Mesendoderm (in vitro differentiated cells): Measurements from ENCODE around the gene DDX59.

Experiments used
- DNase-seq: peaks from one replicate; pipeline ENCODE4 v3.0.0; 2013
- H2AK5ac ChIP-seq: 2 replicates; pipeline ENCODE4 v1.6.1; 2013; ENCODE audit warnings: low read length, inconsistent platforms
- H2BK120ac ChIP-seq: 2 replicates; pipeline ENCODE4 v1.6.1; 2013; ENCODE audit warnings: low read depth, mild to moderate bottlenecking, low read length, moderate library complexity, mixed read lengths
- H2BK15ac ChIP-seq: replicated peaks from 2 replicates; pipeline ENCODE4 v1.6.1; 2013; ENCODE audit warnings: low read depth, mild to moderate bottlenecking, moderate library complexity
- H2BK5ac ChIP-seq: 2 replicates; pipeline ENCODE4 v1.6.1; 2013; ENCODE audit warnings: low read length, inconsistent platforms
- H3K18ac ChIP-seq: 2 replicates; pipeline ENCODE4 v1.6.1; 2013; ENCODE audit warnings: mild to moderate bottlenecking, low read length, mixed read lengths
- H3K23ac ChIP-seq: one replicate; pipeline ENCODE4 v1.6.1; 2013; ENCODE audit warnings: low read length
- H3K27ac ChIP-seq: 2 replicates; pipeline ENCODE4 v1.5.1; 2013; ENCODE audit warnings: low read depth, mild to moderate bottlenecking, inconsistent platforms, low read length, moderate library complexity
- H3K27me3 ChIP-seq: 2 replicates; pipeline ENCODE4 v1.6.1; 2013; ENCODE audit warnings: low read length, control low read depth, mild to moderate bottlenecking, inconsistent platforms; ENCODE audit not compliant: insufficient read depth, poor library complexity
- H3K36me3 ChIP-seq: 2 replicates; pipeline ENCODE4 v1.6.1; 2013; ENCODE audit warnings: low read length, inconsistent platforms; ENCODE audit not compliant: control insufficient read depth, insufficient read depth
- H3K4ac ChIP-seq: one replicate; pipeline ENCODE4 v1.6.1; 2013; ENCODE audit warnings: low read depth, mild to moderate bottlenecking, low read length, moderate library complexity
- H3K4me1 ChIP-seq: 2 replicates; pipeline ENCODE4 v1.6.1; 2013; ENCODE audit warnings: low read depth, low read length, inconsistent platforms; ENCODE audit not compliant: control insufficient read depth
- H3K4me2 ChIP-seq: 2 replicates; pipeline ENCODE4 v1.6.1; 2013; ENCODE audit warnings: low read length
- H3K4me3 ChIP-seq: 2 replicates; pipeline ENCODE4 v1.5.1; 2013; ENCODE audit warnings: mild to moderate bottlenecking, low read length
- H3K56ac ChIP-seq: one replicate; pipeline ENCODE4 v1.6.1; 2013; ENCODE audit warnings: low read length
- H3K79me1 ChIP-seq: 2 replicates; pipeline ENCODE4 v1.6.1; 2013; ENCODE audit warnings: low read length, inconsistent platforms
- H3K79me2 ChIP-seq: 2 replicates; pipeline ENCODE4 v1.6.1; 2013; ENCODE audit warnings: mild to moderate bottlenecking, low read length; ENCODE audit not compliant: control insufficient read depth, insufficient read depth
- H3K9ac ChIP-seq: 2 replicates; pipeline ENCODE4 v1.6.1; 2013; ENCODE audit warnings: low read length, inconsistent platforms
- H4K5ac ChIP-seq: one replicate; pipeline ENCODE4 v1.6.1; 2013; ENCODE audit warnings: low read length
- H4K8ac ChIP-seq: one replicate; pipeline ENCODE4 v1.6.1; 2013; ENCODE audit warnings: low read depth, mild to moderate bottlenecking, control low read depth, low read length, moderate library complexity
- WGBS: extraction: QIAGEN DNeasy Blood & Tissue Kit; methylation state at CpG from one replicate; pipeline ENCODE4 v1.1.7; 2013; ENCODE audit warnings: low lambda C conversion rate, missing lambda C conversion rate; ENCODE audit not compliant: insufficient coverage; ENCODE audit errors: extremely low coverage; 5-methylcytosine and 5-hydroxymethylcytosine counted together

The DDX59 gene

GRCh38 chr1:200642481-200642880, 27.2 kb downstream of the DDX59 start:
- WGBS = no CpG with 5 or more reads among the region's 6 CpGs
- Histone ChIP-seq H2AK5ac (no peak overlapping the region), H3K4me3 (no peak overlapping the region), H2BK15ac (no peak overlapping the region), H3K9ac (no peak overlapping the region), H3K79me1 (no peaks in the 10 kb centered on the region), H2BK5ac (no peak overlapping the region), H2BK120ac (no peak overlapping the region), H3K27ac (no peak overlapping the region), H3K56ac (no peak overlapping the region), H3K4me2 (no peak overlapping the region), H3K4me1 (no peaks in the 10 kb centered on the region), H3K36me3 (no peaks in the 10 kb centered on the region), H3K79me2 (no peaks in the 10 kb centered on the region), H3K18ac (no peak overlapping the region), H4K5ac (no peak overlapping the region), H4K8ac (no peak overlapping the region), H3K23ac (no peak overlapping the region), H3K4ac (no peak overlapping the region), H3K27me3 (no peaks in the 10 kb centered on the region)
- DNase-seq = no peak

DNA sequence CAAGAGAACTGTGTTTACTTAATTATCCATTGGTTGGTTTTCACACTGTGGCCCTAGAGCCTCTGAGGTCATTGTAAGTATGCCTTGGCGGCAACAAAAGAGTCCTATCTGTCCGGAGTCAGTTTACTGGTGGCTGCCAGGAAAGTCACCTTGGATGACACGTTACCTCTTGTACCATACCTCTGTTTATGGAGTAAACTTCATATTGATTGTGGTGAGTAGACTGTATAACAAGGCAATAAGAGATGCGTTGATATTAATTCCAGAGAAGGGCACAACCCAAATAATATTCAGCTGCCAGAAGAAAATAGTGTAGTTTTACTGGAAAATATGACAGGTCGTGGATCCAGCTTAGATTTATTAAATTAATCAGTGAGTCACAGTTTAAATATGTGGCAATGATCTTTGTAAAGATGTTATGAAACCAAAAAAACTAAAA, 28.7 kb downstream of the DDX59 start:
- Histone ChIP-seq H3K4me1 (no peaks in the 10 kb centered on the region), H3K56ac (no peak overlapping the region), H3K4me2 (no peak overlapping the region), H3K4me3 (no peak overlapping the region), H3K27ac (no peak overlapping the region), H3K23ac (no peak overlapping the region), H4K5ac (no peak overlapping the region), H3K79me1 (no peaks in the 10 kb centered on the region), H3K4ac (no peak overlapping the region), H2AK5ac (no peak overlapping the region), H3K79me2 (no peaks in the 10 kb centered on the region), H3K27me3 (no peaks in the 10 kb centered on the region), H3K36me3 (no peaks in the 10 kb centered on the region), H2BK5ac (no peak overlapping the region), H4K8ac (no peak overlapping the region), H2BK15ac (no peak overlapping the region), H3K18ac (no peak overlapping the region), H2BK120ac (no peak overlapping the region), H3K9ac (no peak overlapping the region)
- peak; percentile 14 for DNase-seq
- WGBS = no CpG with 5 or more reads among the region's 5 CpGs

- no peaks in the 10 kb centered on the region for H3K79me1 ChIP-seq
- H3K79me2 ChIP-seq = no peaks in the 10 kb centered on the region
- H4K5ac ChIP-seq = no peak overlapping the region
- H3K4me1 ChIP-seq = no peaks in the 10 kb centered on the region
- H4K8ac ChIP-seq = no peak overlapping the region
- H3K27ac ChIP-seq = no peak overlapping the region
- no peak overlapping the region for H3K4me2 ChIP-seq
- H3K4me3 ChIP-seq = no peak overlapping the region
- no peak overlapping the region for H2BK5ac ChIP-seq
- H3K23ac ChIP-seq = no peak overlapping the region
- H3K18ac ChIP-seq = no peak overlapping the region
- H3K36me3 ChIP-seq = no peaks in the 10 kb centered on the region
- no CpG with 5 or more reads among the region's 4 CpGs for WGBS
- H3K9ac ChIP-seq = no peak overlapping the region
- H2BK15ac ChIP-seq = no peak overlapping the region
- H3K27me3 ChIP-seq = no peaks in the 10 kb centered on the region
- no peak overlapping the region for H2AK5ac ChIP-seq
- DNase-seq = no peak
- H3K56ac ChIP-seq = no peak overlapping the region
- no peak overlapping the region for H2BK120ac ChIP-seq
- no peak overlapping the region for H3K4ac ChIP-seq
These were observed 29.2 kb downstream of the DDX59 start for GRCh38 chr1:200640373-200640962.

DNA sequence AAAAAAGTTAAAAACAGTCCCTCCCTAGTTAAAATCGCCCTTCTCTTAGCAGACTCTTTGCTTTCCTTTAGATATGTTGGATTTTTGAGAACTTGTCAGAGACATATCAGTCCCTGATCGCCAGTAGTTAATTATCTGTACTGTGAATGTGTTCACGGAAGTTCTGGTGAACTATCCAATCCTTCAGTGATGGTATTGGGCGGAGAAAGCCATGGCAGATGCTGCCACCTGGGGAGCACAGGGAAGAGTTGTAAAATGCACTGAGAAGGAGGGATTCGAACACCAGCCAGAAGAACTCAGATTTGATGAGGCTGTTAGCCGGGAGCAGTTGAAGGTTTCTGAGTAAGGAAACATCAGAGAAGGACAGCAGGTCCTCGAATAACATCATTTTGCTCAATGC, 31.6 kb downstream of the DDX59 start:
- Histone ChIP-seq H3K36me3 (no peaks in the 10 kb centered on the region), H2AK5ac (no peak overlapping the region), H3K79me2 (no peaks in the 10 kb centered on the region), H3K4me1 (no peaks in the 10 kb centered on the region), H3K23ac (no peak overlapping the region), H3K27me3 (no peaks in the 10 kb centered on the region), H2BK15ac (no peak overlapping the region), H3K56ac (no peak overlapping the region), H3K4me2 (no peak overlapping the region), H3K9ac (no peak overlapping the region), H2BK5ac (no peak overlapping the region), H3K27ac (no peak overlapping the region), H3K79me1 (no peaks in the 10 kb centered on the region), H3K4me3 (no peak overlapping the region), H3K18ac (no peak overlapping the region), H4K8ac (no peak overlapping the region), H2BK120ac (no peak overlapping the region), H3K4ac (no peak overlapping the region), H4K5ac (no peak overlapping the region)
- no CpG with 5 or more reads among the region's 7 CpGs for WGBS
- DNase-seq = peak; percentile 21

GRCh38 chr1:200636681-200637080, 33.0 kb downstream of the DDX59 start:
- no peak overlapping the region for H3K4me2 ChIP-seq
- H3K27ac ChIP-seq = no peak overlapping the region
- H3K23ac ChIP-seq = no peak overlapping the region
- no peaks in the 10 kb centered on the region for H3K79me1 ChIP-seq
- no peak overlapping the region for H2BK120ac ChIP-seq
- no peak overlapping the region for H3K4ac ChIP-seq
- H3K56ac ChIP-seq = no peak overlapping the region
- no peak overlapping the region for H3K18ac ChIP-seq
- no peak for DNase-seq
- no peak overlapping the region for H2BK5ac ChIP-seq
- H2AK5ac ChIP-seq = no peak overlapping the region
- H3K27me3 ChIP-seq = no peaks in the 10 kb centered on the region
- no peak overlapping the region for H4K8ac ChIP-seq
- H3K36me3 ChIP-seq = no peaks in the 10 kb centered on the region
- WGBS = no CpG with 5 or more reads among the region's 2 CpGs
- no peak overlapping the region for H2BK15ac ChIP-seq
- no peaks in the 10 kb centered on the region for H3K4me1 ChIP-seq
- no peak overlapping the region for H3K4me3 ChIP-seq
- no peaks in the 10 kb centered on the region for H3K79me2 ChIP-seq
- no peak overlapping the region for H3K9ac ChIP-seq
- no peak overlapping the region for H4K5ac ChIP-seq
